ENCODE data around the gene MPV17.

MPV17 gene

DNA sequence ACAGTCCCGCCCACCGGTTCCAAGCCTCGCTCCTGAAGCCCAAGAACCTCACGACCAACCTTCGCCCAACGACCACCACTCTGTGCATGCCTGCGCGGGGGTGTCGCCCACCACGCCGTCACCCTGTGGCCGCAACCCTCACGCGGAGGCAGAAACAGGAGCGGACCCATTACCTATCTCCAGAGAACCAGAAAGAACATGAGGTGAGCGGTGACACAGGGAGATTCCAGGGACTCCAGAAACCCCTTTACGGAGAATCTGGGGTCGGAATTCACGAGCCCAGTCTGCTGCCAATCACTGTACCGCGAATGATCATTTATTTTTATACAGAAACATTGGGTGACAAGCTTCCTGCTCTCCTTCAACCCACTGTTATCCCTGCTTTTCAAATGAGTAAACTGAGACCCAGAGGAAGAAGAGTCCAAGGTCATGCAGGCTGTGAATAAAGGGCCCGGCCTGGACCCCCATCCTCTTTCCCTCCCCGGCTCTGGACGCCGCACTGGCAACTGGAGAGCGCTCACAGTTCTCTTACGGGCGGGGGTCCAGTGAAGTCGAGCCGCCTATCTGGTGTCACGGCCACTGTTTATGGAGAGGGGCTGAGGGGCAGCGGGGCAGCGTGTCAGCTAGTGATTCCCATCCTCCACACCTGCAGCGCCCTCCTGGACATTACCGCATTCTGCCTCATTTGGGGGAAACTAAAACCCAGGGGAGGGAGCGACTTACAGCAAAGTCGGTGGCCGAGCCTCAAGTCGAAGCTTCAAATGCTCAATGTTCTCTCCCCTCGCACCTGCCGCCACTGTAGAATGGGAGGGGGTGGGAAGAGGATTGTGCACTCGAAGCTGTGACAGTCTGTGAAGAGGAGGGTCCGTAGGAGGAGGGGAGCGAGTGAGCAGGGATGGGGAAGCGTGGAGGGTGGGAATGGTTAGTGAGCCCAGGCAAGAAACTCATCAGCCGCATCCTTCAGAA lies 59.3 kb downstream of the MPV17 start:
- DNase-seq: no peak

DNA sequence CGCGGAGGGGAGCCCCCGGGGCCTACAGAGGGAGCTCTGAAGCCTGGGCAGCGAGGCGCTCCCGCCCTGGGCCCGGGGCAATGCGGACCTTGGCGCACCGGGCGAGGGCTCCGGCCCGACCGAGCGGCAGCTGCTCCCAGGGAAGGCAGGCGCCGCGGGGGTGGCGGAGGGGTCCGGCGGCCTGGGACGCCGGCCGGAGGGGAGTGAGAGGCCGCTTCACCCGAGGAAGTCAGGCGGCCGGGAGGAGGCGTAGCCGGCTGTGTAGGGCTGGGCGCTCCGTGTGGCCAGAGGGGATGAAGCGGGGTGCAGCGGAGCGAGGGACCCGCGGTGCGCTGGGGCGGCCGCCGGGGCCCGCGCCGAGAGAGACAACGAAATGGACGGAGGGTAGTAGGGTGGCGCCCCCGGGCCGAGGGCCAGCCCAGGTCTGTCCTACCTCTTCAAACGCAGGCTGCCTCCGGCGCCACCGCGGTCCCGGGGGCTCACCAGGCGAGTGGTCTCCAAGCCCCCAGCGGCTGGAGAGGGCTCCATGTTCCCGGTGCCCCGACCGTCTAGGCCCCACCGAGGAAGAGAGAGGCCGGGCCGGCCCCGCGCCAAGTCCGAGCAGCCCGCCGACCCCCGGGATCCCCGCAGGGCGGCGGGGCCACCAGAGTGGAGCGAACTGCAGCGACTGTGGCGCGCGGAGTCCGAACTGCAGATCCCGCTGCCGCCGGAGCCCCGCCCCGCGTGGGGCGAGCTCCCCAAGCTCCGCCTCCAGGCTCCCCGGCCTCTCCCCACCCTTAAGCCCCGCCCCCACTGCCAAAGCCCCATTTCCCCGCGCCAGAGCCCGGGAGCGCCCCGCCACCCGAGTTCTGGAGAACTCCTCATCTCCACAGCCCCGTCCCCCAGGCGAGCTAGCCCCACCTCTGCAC lies 60.3 kb downstream of the MPV17 start, which contains the start of gene SLC30A3:
Gene SLC30A3, minus strand, starts transcription at position 669 of the 908 bp plus-strand sequence. Its CDS starts 141 bp downstream, at position 528.
- DNase-seq: peak; percentile 20 to 28 (median 22)

DNA sequence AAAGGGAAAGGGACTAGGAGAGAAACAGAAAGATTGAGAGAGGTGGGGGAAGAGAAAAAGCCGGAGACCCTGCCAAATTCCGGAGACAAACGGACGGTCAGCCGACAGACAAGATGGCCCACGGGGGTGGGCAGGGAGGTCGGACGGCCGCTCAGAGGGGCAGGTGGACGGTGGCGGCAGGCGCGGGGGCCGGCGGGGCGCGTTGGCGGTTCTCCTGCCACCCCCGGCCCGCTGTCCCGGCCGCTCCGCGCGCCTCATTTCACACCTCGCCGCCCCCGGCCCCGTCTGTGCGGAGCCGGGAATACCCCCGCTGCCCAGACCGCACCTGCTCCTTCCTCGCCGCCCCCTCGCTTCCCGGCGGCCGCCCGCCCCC lies 61.0 kb downstream of the MPV17 start:
- DNase-seq: no peak

DNA sequence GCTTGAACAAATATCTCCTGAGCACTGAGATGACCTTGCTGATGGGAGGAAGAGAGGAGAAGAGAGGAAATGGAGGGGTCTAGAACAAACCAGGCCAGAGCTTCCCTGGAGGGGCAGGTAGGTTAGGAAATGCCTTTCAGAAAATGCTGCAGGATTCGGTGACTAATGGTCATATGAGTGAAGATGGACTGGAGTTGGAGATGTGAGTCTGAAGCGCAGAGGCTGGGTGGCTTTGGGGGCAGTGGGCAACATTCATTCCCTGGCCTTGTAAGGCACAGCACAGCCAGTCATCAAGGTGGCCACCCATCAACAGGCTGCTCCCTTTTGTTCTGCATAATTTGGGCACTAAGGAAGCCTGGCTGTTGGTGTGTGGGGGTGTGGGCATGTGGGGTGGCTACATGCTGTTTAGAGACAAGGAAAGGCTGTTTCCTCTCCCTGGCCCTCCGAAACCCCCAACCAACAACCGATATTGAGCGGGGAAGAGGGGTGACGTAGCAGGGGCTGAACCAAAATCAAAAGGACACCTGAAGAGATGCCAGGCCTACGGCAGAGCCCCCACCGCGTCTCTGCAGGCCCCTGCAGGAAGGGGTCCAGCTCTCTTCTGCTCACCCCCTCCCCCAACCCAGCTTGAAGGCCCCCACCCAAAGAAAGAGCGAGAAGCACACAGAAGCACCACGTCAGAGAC lies 61.5 kb downstream of the MPV17 start:
- no peak for DNase-seq

Measured in activated CD4-positive, CD25-positive, alpha-beta regulatory T cell (primary cell).